Measurements from ENCODE around the gene ABTB1.

GRCh38 chr3:127647166-127647844, 25.4 kb upstream of the ABTB1 start:
- TF ChIP-seq, protein P1, sequence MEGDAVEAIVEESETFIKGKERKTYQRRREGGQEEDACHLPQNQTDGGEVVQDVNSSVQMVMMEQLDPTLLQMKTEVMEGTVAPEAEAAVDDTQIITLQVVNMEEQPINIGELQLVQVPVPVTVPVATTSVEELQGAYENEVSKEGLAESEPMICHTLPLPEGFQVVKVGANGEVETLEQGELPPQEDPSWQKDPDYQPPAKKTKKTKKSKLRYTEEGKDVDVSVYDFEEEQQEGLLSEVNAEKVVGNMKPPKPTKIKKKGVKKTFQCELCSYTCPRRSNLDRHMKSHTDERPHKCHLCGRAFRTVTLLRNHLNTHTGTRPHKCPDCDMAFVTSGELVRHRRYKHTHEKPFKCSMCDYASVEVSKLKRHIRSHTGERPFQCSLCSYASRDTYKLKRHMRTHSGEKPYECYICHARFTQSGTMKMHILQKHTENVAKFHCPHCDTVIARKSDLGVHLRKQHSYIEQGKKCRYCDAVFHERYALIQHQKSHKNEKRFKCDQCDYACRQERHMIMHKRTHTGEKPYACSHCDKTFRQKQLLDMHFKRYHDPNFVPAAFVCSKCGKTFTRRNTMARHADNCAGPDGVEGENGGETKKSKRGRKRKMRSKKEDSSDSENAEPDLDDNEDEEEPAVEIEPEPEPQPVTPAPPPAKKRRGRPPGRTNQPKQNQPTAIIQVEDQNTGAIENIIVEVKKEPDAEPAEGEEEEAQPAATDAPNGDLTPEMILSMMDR (conservative IDR thresholded peaks at IDR 0.05; ENCODE audit: low read depth, low read length), result no peak
- no peak for TF ChIP-seq EZH2phosphoT487 (IDR thresholded peaks at IDR 0.05; ENCODE audit: borderline replicate concordance, low read length)
- no peak for TF ChIP-seq EZH2 (IDR thresholded peaks at IDR 0.05; ENCODE audit: low read length, unreplicated experiment)
